GM21381 (cell line): ENCODE data around the gene FSD1L.
"Not testable (repeated sequence)": the region's sequence is repeated elsewhere in the genome, so short reads cannot be mapped to it uniquely, and the experiment has no call there.

Experiments used
- ATAC-seq: cut with Tn5 transposase; IDR thresholded peaks from one replicate; pipeline ENCODE4 v1.9.1; 2021; ENCODE audit warnings: mild to moderate bottlenecking, moderate library complexity; ENCODE audit not compliant: unreplicated experiment

The FSD1L gene

GRCh38 chr9:105479846-105480245, 32.0 kb downstream of the FSD1L start:
- ATAC-seq = no peak

DNA sequence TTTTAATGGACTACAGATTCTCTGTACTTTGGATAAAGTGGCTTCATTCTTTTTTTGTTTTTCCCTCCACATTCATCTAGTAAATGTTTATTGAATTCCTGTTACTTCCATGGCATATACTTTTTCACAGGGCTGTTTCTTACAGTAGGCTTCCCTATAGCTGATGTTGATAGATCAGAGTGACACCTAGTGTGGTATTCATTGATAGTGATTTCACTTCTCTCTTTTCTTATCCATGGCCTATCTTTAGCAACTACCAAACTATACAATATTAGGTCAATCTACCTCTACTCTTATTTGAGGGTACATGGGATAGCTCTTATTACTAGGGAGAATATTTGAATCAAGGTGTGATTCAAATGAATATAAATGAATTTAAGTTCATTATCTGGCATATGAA, 35.8 kb downstream of the FSD1L start:
- ATAC-seq = peak; percentile 85

DNA sequence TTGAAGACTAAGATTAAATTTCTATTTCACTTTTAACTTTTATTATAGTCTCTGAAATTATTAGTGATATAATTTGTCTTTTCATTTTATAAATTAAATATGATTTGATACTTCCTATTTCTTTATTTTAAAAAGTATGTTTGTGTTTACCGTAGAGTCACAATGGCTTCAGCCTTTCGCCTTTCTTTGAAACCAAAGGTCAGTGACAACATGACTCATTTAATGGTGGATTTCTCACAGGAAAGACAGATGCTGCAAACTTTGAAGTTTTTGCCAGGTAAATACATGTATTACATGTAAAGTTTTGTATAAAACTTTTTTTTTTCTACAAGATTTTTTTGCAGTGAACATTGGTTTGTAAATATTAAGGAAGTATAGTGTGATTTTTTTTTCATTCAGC, 36.4 kb downstream of the FSD1L start:
- ATAC-seq = no peak

- no peak for ATAC-seq
These were observed 37.3 kb downstream of the FSD1L start for GRCh38 chr9:105485131-105485530.

DNA sequence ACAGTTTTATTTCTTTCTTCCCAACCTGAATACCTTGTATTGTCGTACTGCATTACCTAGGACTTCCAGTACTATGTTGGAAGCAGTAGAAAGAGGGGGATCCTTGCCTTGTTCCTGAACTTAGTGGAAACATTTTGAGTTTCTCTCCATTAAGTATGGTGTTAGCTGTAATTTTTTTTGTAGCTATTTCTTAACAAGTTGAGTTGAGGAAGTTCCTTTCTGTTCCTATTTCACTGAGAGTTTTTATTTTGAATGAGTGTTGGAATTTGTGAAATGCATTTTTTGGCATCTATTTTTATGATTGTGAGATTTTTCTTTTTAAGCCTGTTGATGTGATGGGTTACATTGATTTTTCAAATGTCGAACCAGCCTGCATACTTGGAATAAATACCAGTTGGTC, 49.0 kb downstream of the FSD1L start:
- ATAC-seq = no peak

DNA sequence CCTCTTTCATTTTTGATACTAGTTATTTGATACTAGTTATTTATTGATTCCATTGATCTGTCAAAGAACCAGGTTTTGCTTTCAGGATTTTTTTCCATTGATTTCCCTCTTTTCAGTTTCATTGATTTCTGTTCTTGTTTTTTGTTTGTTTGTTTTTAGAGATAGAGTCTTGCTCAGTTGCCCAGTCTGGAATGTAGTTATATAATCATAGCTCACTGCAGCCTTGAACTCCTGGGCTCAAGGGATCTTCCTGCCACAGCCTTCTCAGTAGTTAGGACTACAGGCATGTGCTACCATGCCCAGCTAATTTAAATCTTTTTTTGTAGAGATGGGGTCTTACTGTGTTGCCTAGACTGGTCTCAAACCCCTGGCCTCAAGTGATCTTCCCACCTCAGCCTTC, 49.9 kb downstream of the FSD1L start:
- ATAC-seq = no peak

DNA sequence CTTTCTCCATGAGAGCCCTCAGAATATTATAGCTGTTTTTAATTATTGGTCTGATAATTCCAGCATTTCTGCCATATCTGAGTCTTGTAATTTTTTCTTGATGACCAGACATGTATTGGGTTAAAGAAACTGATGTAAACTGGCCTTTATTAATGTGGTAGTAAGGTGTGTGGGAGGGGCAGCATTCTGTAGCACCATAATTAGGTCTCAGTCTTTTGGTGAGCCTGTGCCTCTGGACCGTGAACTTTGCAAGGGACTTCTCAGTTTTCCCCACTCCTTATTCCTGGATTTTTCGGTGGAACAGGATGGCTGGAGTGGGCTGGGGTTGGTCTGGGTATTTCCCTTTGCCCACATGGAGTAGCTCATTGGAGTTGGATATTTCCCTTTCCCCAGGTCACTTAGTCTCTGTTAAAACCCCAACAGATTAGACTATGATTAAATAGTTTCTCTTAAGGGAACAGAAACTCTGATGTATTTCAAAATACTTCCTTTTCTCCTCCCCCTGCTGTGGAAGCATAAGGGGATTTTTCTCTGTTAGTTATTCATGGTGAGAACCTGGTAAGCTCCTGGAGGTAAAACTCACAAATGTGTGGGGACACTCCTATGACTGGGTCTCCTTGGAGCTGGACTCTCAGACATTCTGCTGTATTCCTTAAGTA, 52.4 kb downstream of the FSD1L start:
- peak; percentile 70 for ATAC-seq

- ATAC-seq = no peak
These were observed 53.6 kb downstream of the FSD1L start for GRCh38 chr9:105501414-105501813.

DNA sequence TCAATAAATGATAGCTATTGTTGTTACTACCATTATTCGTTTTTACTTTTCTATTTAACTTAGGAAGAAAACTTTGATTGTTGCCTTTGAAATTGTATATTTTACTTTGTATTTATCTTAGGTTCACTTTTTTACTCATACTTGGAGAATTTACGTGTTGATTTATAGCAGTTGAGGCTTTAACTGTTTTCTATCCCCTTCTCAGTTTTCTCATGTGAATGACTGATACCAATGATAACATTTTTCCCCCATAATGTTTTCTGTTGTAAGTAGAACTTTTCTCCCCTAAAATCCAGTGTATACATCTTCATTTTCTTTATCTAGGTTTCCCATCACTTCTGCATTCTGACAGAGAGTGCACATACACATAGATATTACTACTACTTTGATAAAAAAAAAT, 54.4 kb downstream of the FSD1L start:
- ATAC-seq = no peak

- ATAC-seq = peak; percentile 36
These were observed 56.0 kb downstream of the FSD1L start for GRCh38 chr9:105503881-105504280.

DNA sequence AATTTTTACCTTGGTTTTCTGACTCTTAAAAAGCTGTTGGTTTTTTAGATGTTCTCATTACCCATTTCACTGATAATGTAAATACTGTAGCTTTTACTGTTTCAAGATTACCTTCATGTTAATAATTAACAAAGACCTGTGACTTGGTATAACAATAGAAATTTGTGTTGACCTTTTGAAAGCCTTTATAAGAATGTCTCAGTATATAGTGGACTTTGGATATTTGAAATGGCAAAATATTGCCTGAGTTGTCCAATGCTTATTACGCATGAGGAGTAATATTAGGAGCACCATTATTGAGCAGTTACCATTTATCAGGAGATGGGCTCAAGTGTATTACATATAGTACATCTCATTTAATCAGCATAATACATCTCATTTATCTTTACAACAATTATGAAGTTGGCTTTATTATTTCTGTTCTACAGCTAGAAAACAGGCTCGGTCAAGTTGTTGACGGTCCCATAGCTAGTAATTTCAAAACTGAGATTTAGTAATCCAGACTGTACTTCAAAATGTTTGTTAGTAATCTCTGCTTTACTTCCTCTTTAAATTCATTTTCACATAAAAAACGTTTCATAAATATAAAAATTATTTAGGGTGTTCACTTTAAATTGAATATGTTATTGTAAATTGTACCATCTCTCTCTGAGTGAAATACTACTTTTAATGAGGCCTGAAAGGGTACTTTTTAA, 59.4 kb downstream of the FSD1L start:
- ATAC-seq = no peak

DNA sequence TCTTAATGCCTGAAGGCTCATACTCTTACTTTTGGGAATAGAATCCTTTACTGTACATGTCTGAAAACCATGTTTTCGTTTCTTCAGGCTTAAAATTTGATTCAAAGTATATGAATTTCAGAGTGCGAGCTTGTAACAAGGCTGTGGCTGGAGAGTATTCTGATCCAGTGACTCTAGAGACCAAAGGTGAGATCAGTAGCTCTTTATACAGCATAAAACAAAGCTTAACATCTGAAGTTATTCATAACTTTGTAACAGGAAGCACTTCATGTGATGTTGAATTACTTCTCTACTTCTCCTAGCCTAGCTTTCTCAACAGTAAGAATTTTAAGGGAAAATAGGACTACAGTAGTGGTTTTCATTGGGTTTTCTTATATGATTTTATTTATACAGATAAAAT, 60.7 kb downstream of the FSD1L start:
- ATAC-seq = no peak

GRCh38 chr9:105510024-105510423, 62.2 kb downstream of the FSD1L start:
- ATAC-seq = peak; percentile 71

DNA sequence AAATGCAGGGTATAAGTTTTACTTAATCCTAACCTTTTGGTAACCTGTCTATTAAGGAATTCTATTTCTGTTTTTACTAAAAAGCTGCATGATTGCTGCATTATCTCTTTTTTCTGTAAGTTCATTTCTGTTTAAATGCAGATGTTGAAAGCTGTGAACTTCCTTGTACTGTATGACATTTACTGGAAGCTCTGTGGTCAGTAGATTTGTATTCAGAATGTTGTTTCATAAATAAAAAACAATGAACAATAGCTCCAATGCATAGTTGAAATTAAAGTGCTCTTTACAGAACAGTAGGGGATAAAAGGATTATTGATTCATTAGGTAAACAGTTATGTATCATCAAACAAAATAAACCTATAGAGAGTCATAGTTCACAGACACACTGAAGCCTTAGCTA, 63.6 kb downstream of the FSD1L start:
- no peak for ATAC-seq

- no peak for ATAC-seq
These were observed 68.1 kb downstream of the FSD1L start for GRCh38 chr9:105515811-105516413.

GRCh38 chr9:105519710-105520369, 72.0 kb downstream of the FSD1L start:
- ATAC-seq = peak; percentile 65

DNA sequence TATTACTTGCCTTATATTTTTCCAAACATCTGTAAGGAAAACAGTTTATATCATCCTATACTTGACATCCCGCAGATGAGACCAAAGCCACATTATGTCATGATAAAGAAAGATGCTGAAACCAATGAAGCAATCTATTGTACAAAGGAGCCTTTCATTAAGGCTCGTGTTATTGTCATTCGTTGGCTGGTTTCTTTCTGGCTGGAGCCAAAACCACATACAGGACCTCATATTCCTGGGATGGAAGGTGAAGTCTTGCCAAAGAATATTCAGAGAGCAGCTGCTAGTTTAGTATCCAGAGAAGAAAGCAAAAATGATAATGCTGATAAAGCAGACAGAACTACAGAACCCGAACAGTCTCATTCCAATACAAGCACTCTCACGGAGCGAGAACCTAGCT, 73.2 kb downstream of the FSD1L start:
- ATAC-seq = not testable (repeated sequence)

GRCh38 chr9:105522618-105523385, 75.0 kb downstream of the FSD1L start:
- peak; percentile 74 for ATAC-seq

DNA sequence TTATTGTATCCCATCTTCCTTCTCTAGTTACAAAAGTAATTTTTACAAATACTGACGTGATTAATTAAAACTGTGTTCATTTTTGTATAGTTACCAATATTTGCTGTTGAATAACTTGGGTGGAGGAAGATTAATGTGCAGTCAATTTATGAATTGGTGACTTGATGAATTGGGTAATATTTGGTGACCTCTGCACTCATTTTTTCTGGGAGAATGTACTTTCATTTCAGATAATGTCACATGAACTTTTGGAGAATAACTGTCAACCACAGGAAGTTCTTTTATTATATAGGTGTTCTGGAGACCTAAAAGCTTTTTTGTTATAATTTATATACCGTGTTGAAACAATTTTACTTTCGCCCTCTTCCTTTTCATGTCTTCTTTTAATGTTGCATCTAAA, 83.7 kb downstream of the FSD1L start:
- ATAC-seq = no peak

DNA sequence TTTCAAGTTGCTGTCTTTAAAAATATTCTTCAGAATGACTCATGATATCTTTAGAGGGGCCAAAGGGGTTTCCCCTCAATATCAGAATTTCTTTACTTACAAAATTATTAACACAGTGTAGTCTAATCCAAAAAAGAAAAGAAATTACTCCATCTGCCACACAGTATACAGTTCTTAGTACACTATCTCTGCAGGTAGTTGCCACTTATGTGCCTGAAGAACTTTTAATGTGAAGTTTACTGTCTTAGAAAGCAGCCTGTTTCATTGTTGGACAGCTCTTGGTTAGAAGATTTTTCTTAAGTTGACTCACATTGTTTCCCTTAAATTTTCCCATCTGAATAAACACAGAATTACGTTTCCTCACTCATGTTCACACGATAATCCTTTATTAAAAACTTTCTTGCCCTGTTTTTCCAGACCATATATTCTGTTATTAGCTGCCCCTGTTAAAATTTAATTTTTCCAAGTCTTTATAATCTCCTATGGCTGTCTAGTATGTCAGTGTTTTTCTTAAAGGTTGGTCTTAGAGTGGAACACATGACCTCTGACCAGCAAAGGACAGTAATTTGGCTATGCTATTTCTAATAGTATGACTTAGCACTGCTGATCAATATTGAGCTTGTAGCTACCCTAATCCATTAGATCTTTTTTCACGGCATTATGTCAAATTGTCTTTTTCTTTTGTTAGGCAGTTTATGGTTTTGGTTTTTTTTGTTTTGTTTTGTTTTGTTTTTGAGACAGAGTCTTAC, 88.3 kb downstream of the FSD1L start:
- no peak for ATAC-seq
